GM18867 (cell line): ENCODE results near the gene GNAI1.

Experiments
- ATAC-seq: cut with Tn5 transposase; IDR thresholded peaks from one replicate; pipeline ENCODE4 v1.9.1; 2021; ENCODE audit warnings: mild to moderate bottlenecking, moderate library complexity; ENCODE audit not compliant: unreplicated experiment

GNAI1 gene

GRCh38 chr7:80134536-80135308 lies at the start of gene GNAI1:
Gene GNAI1 (plus strand): TSS chr7:80134831. CDS start chr7:80135161, 330 bp downstream.
- no peak for ATAC-seq

DNA sequence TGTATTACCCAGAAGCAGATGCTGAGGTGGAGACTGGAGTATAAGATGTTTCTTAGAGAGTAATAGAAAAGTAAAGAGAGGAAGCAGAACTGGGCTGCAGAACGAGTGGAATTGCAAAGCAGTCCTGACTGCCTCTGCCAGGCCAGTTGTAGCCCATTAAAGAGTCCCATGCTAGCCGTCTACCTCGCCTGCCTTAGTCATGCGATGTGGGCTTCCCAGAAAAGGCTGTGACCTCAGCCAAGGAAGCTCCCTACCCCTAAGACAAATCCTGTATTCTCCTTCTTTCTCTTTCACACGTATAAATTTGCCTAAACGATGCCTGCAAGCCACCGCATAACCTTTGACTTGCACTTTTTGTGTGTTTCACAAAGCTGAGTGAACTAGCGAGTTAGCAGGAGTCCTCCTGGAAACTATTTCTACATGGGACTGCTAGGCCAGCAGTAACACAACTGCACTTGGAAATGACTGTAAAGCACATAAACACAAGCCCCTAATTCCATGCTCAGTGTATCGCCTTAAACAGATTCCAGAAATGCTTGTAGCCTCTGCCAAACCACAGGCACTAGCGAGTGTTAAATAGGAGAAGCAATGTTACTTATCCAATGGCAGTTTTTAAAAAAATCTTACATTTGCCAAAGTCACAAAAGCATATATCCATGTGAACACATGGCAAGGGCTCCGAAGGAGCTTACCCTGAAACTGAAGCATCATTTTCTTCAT lies 47.4 kb upstream of the GNAI1 start:
- ATAC-seq: no peak

DNA sequence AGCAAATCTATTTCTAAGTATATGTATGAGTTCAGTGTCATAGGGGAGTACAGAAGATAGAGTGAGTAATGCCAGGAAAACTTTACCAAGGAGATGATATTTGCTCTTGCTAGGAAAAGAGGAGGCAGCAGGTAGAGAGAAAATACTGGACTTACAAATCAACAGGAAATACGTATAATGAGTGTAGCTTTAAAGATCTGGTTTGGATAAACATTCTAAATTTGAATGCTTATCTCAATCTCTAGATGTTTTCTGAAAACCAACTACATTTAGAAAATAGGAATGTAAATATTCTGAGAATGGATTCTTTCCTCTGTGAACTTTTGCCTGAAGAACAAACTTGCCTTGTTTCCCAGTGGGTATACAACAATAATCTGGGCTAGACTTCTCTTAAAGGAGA lies 46.9 kb upstream of the GNAI1 start:
- ATAC-seq: no peak

- ATAC-seq: no peak
Observed at GRCh38 chr7:80088705-80089104, 45.9 kb upstream of the GNAI1 start.

DNA sequence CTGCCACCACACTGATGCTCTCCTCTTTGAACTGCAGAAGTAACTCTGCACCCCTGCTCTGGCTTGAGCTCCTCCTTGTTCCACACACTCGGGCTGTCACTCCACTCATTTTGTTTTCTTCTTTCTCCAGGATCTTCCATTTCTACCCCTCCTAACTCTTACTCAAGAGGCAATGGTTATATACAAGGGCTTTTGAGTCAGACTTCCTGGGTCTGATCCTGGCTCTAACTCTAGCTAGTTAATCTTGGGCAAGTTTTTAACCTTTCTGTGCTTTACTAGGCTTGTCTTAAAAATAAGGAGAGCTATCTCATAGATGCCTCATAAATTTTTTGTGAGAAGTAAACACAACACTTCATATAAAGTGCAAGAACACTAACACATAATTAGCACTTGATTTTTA lies 45.3 kb upstream of the GNAI1 start:
- no peak for ATAC-seq

DNA sequence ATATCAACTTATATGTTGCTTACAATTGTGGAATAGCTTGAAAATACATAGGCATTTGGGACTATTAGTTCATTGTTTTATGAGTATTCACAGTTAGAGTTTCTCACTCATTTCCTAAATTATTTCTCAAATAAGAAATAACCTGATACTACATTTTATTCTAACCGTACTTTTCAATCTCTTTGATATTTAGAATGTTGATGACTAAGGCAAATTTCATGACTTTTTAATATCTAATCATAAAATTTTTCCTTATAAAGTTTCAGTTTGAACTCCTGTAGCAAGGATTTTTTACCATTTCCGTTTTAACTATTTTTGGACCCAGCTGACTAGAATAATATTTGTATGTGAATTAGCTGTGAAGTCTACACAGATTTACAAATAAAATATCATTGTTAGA lies 41.3 kb upstream of the GNAI1 start:
- ATAC-seq: no peak

GRCh38 chr7:80095545-80095944 lies 39.1 kb upstream of the GNAI1 start:
- ATAC-seq: no peak

- no peak for ATAC-seq
Observed at GRCh38 chr7:80097756-80098155, 36.9 kb upstream of the GNAI1 start.

DNA sequence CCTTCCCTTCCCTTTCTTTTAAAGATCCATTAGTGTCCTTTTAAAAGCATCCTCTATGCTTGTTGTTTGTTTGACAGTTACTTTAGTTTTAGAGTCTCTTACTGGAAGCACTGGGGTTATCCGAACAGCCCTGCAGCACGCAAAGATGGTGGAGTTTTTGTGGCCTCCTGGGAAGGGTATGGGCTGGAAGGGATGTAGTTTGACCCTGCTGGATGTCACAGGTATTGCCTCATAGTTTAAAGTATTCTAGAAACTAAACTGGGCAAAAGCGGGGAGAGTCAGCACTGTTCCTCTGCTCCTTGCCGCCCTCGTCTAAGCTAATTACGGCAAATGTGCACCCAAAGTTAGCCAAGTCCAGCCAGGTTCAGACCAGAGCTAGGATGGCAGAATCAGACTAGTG lies 35.8 kb upstream of the GNAI1 start:
- peak; percentile 65 for ATAC-seq

DNA sequence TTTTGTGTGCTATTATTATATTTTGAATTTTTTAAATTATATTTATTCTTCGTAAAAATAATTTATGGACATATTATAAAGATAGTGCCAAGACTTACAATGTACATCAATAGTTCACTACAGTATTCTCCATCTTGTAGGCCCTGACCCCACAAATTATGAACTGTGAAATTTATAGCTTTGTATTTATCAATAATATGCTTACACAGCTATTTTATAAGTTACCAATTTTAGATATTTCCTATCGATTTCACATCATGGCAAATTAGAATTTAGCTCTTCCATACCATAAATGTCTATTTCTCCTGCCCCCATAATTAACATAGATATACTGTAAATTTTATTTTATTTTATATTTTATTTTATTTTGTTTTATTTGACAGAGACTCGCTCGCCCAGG lies 34.4 kb upstream of the GNAI1 start:
- ATAC-seq: no peak

DNA sequence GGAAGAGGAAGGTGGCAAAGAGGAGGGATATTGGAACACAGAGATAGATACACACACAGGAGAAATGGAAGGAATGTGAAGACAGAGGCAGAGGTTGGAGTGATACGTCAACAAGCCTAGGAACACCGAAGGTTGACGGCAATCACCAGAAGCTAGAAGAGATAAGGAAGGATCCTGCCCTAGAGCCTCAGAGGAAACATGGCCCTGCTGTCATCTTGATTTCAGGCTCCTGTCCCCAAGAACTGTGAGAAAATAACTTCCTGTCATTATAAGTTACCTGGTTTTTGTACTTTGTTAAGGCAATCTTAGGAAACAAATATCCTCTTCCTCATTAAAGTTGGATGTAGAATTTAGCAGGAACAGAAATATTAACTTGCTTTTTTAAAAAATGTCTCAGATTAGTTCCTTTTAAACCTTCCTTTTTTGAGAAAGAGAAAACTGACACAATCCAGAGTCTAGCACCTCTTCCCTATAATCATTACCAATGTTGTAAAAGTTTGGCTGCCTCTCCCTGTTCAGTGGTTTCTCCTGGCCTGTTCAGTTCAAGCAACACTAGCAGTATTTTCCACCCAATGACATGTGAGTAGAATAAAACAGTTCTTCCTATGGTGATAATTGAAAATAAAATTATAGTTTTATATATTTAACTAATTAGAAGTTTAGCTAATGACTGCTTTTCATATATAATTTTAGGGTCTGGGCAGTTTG lies 28.8 kb upstream of the GNAI1 start:
- ATAC-seq: no peak

- ATAC-seq: no peak
Observed at GRCh38 chr7:80106498-80107113, 28.0 kb upstream of the GNAI1 start.

DNA sequence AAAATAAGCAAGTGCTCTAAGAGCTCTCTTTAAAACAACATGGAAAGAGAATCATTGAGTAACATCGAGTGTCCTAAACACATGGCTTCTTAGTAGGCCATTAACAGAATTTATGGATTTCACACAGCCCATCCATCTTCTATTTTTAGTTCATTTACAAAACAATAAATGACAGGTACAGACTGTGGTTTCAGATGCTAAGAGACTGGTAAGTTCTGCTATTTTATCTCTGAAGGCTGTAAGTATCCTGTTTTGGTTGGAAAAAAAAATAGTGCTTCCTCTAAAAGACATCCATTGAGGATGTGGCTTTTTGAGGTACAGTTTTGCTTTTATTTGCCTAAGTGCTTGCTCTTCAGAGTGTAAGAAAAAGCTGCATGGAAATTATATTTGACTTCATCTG lies 27.4 kb upstream of the GNAI1 start:
- no peak for ATAC-seq

- no peak for ATAC-seq
Observed at GRCh38 chr7:80110376-80110775, 24.3 kb upstream of the GNAI1 start.

DNA sequence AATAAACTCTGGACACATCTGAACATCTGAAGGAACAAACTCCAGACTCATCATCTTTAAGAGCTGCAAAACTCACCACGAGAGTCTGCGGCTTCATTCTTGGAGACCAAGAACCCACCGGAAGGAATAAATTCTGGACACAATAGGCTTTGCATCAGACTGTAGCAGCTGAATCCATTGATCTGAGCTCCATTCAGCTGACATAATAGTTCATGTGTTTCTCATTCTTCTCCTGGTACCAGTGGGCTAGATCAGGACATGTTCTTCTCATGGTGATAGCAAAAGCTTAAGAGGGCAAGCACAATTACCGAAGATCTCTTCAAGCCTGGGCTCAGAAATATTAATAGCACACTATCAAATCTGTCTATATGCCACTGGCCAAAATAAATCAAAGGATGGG lies 20.5 kb upstream of the GNAI1 start:
- no peak for ATAC-seq

GRCh38 chr7:80124526-80125264 lies 9.9 kb upstream of the GNAI1 start:
- ATAC-seq: no peak

GRCh38 chr7:80127412-80128160 lies 7.0 kb upstream of the GNAI1 start:
- ATAC-seq: no peak

GRCh38 chr7:80128918-80129317 lies 5.7 kb upstream of the GNAI1 start:
- no peak for ATAC-seq

- no peak for ATAC-seq
Observed at GRCh38 chr7:80129785-80130184, 4.8 kb upstream of the GNAI1 start.
